Body of pancreas (tissue), 4 donors: ENCODE measurements around the gene RLBP1. TPM values are rescaled to one million over a fixed set of nuclear protein-coding genes. Genes with fewer than 3 reads are reported as not detected.

ENCODE experiments used
- ATAC-seq: fragments of 150-250 bp; one replicate; pipeline ENCODE4 v1.9.1; 2016
- DNase-seq, 4 donors: peaks; one replicate each; pipeline ENCODE4 v3.0.0-alpha.2; 2019
- H3K27ac ChIP-seq, 4 donors: fragments of 200-600 bp; sonication (generic); 1 replicate in 3 of 4; 2 replicates in 1 of 4; pipeline versions ENCODE4 v1.5.1 to v1.6.1; 2016 to 2019; ENCODE audit warnings: mild to moderate bottlenecking in 1 of 4, mixed read lengths in 1 of 4, moderate library complexity in 1 of 4
- H3K27me3 ChIP-seq, 2 donors: fragments of 200-600 bp; sonication (generic); one replicate each; pipeline ENCODE4 v1.6.0; 2016; ENCODE audit warnings: mild to moderate bottlenecking in 1 of 2
- H3K36me3 ChIP-seq, 2 donors: fragments of 200-600 bp; sonication (generic); replicated peaks in 1 of 2; 2 replicates each; pipeline ENCODE4 v1.5.1; 2016; ENCODE audit warnings: low read depth in 2 of 2; ENCODE audit not compliant: insufficient read depth in 1 of 2
- H3K4me1 ChIP-seq: fragments of 200-600 bp; sonication (generic); one replicate; pipeline ENCODE4 v1.6.0; 2016
- H3K4me3 ChIP-seq, 2 donors: fragments of 200-600 bp; sonication (generic); 1 replicate in 1 of 2; 2 replicates in 1 of 2; pipeline ENCODE4 v1.5.1; 2016 to 2019
- H3K9me3 ChIP-seq, 3 donors: fragments of 200-600 bp; sonication (generic); 1 replicate in 2 of 3; 2 replicates in 1 of 3; pipeline ENCODE4 v1.5.1; 2016
- POLR2A ChIP-seq, 3 donors: fragments of 450-650 bp; IDR thresholded peaks; one replicate each; pipeline ENCODE4 v1.6.1; 2016; ENCODE audit warnings: antibody characterized with exemption in 3 of 3, mild to moderate bottlenecking in 2 of 3
- WGBS, 2 donors: methylation state at CpG; one replicate each; pipeline ENCODE4 v1.1.5; 2017; 5-methylcytosine and 5-hydroxymethylcytosine counted together
- intact Hi-C: fragments of 100-400 bp; cut with DNase I; formaldehyde crosslinking; loops from one replicate; pipeline ENCODE4 v1.15.1; 2023
- total RNA-seq, 2 donors: library from RNA; depleted of rRNA; stranded (reverse); fragments of >200 nt; gene quantifications; one replicate each; pipeline ENCODE4 v1.1.0, GENCODE V29; 2016
- TF ChIP-seq, protein P1 (sequence below), 7 experiments: fragments of 450-650 bp in 4 of 7; fragments of 200-600 bp in 3 of 7; sonication (generic) in 3 of 7; IDR thresholded peaks; one replicate each; pipeline ENCODE4 v1.5.1; 2016 to 2019; ENCODE audit warnings: antibody characterized with exemption in 7 of 7

Gene RLBP1
- total RNA-seq, 2 donors from 2014 or later: not detected

DNA sequence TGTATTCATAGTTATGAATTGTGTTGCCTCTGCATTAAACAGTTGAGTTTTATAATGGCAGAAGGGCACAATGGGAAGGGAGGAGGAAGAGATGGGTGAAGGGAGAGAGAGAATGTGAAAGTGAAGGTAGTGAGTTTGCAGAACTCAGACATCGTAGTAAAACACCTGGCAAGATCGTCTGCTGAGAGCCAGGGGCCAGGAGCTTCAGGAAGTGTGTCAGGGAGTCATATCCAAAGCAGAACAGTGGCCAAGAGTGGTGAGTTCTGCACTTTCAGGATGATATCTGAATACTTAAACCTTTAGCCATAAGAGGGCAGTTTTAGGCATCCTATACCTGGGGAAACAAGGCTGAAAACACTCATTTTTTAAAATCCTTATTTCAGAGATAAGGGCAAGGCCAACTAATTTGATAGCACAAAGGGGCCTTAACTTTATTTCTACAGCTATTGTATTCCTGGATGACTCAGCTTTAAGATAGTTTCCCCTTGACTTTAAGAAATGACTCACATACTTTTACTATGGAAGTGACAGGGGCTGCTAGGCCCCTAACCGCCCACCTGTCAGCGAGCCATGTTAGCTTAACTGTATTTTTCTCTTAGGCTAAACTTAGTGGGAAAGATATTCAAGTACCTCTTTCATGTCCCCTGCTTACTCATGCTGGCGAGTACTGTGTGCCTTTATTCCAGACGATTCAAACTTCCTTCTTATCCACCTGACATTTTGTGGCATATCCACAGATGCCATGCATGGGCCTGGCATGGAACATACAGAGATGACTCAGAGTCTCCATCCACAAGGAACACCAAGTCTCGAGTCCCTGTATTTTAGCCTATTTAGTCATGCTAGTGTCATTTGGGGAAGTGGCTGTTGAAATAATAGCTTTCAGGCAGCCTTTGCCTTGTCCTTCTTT, 53.9 kb downstream of the RLBP1 start:
- Histone ChIP-seq H3K36me3 (peaks cover 0 to 5% of the 10 kb centered on the region in 2 donors), H3K4me1 (peaks cover 42% of the 10 kb centered on the region), H3K27me3 (no peaks in the 10 kb centered on the region), H3K27ac (peak overlapping the region; percentile 36 to 44 (median 38)), H3K4me3 (no peak overlapping the region), H3K9me3 (no peaks in the 10 kb centered on the region)
- ATAC-seq (peak; percentile 67), DNase-seq (peak in 3 of 4 donors; percentile 39 to 69 (median 63))
- TF ChIP-seq, protein P1, sequence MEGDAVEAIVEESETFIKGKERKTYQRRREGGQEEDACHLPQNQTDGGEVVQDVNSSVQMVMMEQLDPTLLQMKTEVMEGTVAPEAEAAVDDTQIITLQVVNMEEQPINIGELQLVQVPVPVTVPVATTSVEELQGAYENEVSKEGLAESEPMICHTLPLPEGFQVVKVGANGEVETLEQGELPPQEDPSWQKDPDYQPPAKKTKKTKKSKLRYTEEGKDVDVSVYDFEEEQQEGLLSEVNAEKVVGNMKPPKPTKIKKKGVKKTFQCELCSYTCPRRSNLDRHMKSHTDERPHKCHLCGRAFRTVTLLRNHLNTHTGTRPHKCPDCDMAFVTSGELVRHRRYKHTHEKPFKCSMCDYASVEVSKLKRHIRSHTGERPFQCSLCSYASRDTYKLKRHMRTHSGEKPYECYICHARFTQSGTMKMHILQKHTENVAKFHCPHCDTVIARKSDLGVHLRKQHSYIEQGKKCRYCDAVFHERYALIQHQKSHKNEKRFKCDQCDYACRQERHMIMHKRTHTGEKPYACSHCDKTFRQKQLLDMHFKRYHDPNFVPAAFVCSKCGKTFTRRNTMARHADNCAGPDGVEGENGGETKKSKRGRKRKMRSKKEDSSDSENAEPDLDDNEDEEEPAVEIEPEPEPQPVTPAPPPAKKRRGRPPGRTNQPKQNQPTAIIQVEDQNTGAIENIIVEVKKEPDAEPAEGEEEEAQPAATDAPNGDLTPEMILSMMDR (IDR thresholded peaks at IDR 0.05): no peak
- TF ChIP-seq POLR2A (IDR thresholded peaks at IDR 0.05): no peak
- 42 to 50% methylated on average over 7 of the region's 7 CpGs for WGBS, 2 donors
- intact Hi-C loops: no loop called here

DNA sequence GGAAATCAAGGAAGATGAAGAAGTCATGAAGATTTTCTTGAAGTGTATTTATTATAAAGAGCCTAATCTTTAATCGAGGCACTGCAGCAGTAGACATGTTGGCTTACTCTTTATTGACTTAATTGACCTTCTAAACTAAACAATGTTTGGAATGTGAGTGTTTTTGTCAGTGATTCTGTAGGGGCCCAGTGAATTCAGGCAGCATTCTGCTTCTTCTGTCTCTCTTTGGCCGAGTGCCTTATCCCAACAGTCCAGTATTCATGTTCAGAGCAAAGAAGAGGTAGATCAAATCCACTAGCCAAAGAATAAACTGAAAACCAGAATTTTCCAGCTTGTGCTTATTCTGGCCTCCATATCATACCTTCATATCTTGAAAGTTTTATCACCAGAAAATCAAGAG, 55.7 kb downstream of the RLBP1 start:
- no peaks in the 10 kb centered on the region for H3K27me3 ChIP-seq
- TF ChIP-seq POLR2A (IDR thresholded peaks at IDR 0.05): no peak
- TF ChIP-seq, protein P1 (IDR thresholded peaks at IDR 0.05): no peak
- WGBS, 2 donors: 27 to 37% methylated on average over 2 of the region's 2 CpGs

DNA sequence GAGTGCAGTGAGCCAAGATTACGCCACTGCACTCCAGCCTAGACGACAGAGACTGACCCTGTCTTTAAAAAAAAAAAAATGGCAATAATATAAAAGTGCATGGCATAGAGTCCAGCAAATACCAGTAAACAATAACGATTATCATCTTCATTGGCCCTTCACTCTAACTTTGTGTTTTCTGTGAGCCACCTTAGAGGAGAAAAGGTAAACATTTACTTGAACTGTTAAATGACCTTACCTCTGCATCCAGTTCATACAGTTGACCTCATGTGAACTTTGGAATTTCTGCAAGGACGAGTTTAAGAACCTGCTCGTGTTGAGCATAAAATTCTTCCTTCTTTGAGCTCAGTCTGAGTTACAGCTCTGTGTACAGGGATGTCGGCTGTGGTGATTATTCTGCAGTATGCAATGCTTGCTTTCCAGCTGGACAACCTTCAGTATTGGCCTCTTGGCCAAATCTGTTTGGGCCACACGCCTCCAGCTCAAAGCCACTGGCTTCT, 56.6 kb downstream of the RLBP1 start:
- no peak overlapping the region for H3K4me3 ChIP-seq
- peak in 3 of 4 donors; percentile 37 to 44 (median 38) for DNase-seq
- H3K9me3 ChIP-seq: no peaks in the 10 kb centered on the region
- H3K4me1 ChIP-seq: peaks cover 47% of the 10 kb centered on the region
- WGBS, 2 donors: 26 to 27% methylated on average over 7 of the region's 7 CpGs
- TF ChIP-seq POLR2A (IDR thresholded peaks at IDR 0.05): no peak
- TF ChIP-seq, protein P1 (IDR thresholded peaks at IDR 0.05): no peak
- intact Hi-C loops: no loop called here
- no peaks in the 10 kb centered on the region for H3K27me3 ChIP-seq
- peaks cover 0 to 1% of the 10 kb centered on the region in 2 donors for H3K36me3 ChIP-seq
- H3K27ac ChIP-seq: peak overlapping the region in 3 of 4 donors; percentile 12 to 47 (median 44)
- no peak for ATAC-seq

More for the DNA sequence above, 55.7 kb downstream of the RLBP1 start:
- Histone ChIP-seq H3K4me1 (peaks cover 43% of the 10 kb centered on the region), H3K36me3 (peaks cover 0 to 4% of the 10 kb centered on the region in 2 donors), H3K4me3 (no peak overlapping the region), H3K27ac (peak overlapping the region in 3 of 4 donors; percentile 6 to 44 (median 11)), H3K9me3 (no peaks in the 10 kb centered on the region)
- DNase-seq (no peak), ATAC-seq (no peak)
- intact Hi-C loops: no loop called here

DNA sequence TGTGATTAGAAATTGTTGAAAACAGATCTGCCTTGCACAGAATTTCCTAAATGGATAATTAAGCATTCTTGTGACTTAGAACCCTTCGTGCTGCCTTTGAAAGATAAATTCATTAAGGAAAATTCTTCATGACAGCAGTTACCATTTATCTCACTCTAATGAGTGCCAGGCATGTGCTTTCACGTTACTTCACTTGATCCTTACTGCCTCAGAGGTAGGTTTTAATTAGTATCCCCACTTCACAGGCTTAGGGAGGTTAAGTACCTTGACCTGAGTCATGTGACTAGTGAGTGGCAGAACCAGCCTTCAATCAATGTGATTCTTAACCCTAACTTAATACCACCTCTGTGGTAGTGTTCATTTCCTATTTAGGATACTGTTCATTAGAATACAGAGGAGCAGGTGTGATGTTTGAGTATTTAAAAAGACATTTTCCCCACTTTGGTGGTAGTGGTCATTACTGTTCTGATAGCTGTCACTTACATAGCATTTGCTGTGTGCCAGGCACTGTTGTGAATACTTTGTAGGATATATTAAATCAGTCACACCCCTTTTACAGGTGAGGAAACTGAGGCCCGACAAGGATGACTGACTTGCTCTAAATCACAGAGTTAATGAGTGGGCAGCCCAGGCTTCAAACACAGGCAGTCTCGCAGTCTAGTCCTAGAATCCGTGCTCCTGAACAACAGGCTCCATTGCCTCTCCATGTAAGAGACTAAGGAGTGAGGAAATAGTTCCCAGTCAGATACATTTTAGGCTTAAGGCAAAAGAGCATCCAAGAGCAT, 57.9 kb downstream of the RLBP1 start:
- Histone ChIP-seq H3K27ac (no peak overlapping the region), H3K4me1 (peaks cover 47% of the 10 kb centered on the region), H3K9me3 (no peaks in the 10 kb centered on the region), H3K36me3 (peaks cover 0 to 1% of the 10 kb centered on the region in 2 donors), H3K4me3 (no peak overlapping the region), H3K27me3 (no peaks in the 10 kb centered on the region)
- no peak for TF ChIP-seq POLR2A (IDR thresholded peaks at IDR 0.05)
- TF ChIP-seq, protein P1 (IDR thresholded peaks at IDR 0.05): no peak
- DNase-seq: no peak
- intact Hi-C loops: no loop called here
- ATAC-seq: no peak
- WGBS, 2 donors: 76 to 79% methylated on average over 5 of the region's 5 CpGs
